Ishikawa (cell line): ENCODE measurements around the gene APOBEC3F.
"Not testable (repeated sequence)": the region's sequence is repeated elsewhere in the genome, so short reads cannot be mapped to it uniquely, and the experiment has no call there.

Source experiments
- CEBPB ChIP-seq: IDR thresholded peaks from 2 replicates; pipeline ENCODE4 v1.6.1; 2012
- CREB1 ChIP-seq: IDR thresholded peaks from 2 replicates; pipeline ENCODE4 v1.6.1; 2012; ENCODE audit warnings: low read depth
- EGR1 ChIP-seq: IDR thresholded peaks from 2 replicates; pipeline ENCODE4 v1.6.1; 2012
- EP300 ChIP-seq: IDR thresholded peaks from 2 replicates; pipeline ENCODE4 v1.6.1; 2012; ENCODE audit warnings: borderline replicate concordance
- FOXM1 ChIP-seq: IDR thresholded peaks from 2 replicates; pipeline ENCODE4 v1.6.1; 2012; ENCODE audit warnings: low read depth, borderline replicate concordance
- NFIC ChIP-seq: IDR thresholded peaks from 2 replicates; pipeline ENCODE4 v1.6.1; 2012
- RAD21 ChIP-seq: IDR thresholded peaks from 2 replicates; pipeline ENCODE4 v1.6.1; 2012; ENCODE audit warnings: low read depth
- TAF1 ChIP-seq: IDR thresholded peaks from 2 replicates; pipeline ENCODE4 v1.6.1; 2012; ENCODE audit warnings: low read depth, mild to moderate bottlenecking
- TCF12 ChIP-seq: IDR thresholded peaks from 2 replicates; pipeline ENCODE4 v1.6.1; 2012; ENCODE audit warnings: low read depth
- TEAD4 ChIP-seq: IDR thresholded peaks from 2 replicates; pipeline ENCODE4 v1.6.1; 2012
- YY1 ChIP-seq: IDR thresholded peaks from 2 replicates; pipeline ENCODE4 v1.6.1; 2012; ENCODE audit warnings: low read depth
- ZBTB7A ChIP-seq: IDR thresholded peaks from 2 replicates; pipeline ENCODE4 v1.6.1; 2012; ENCODE audit warnings: low read depth
- TF ChIP-seq, protein P1 (sequence below): IDR thresholded peaks from 2 replicates; pipeline ENCODE4 v1.6.1; 2012
- TF ChIP-seq, protein P2 (sequence below): IDR thresholded peaks from 2 replicates; pipeline ENCODE4 v1.6.1; 2012
- TF ChIP-seq, protein P3 (sequence below): IDR thresholded peaks from 2 replicates; pipeline ENCODE4 v1.6.1; 2012; ENCODE audit warnings: low read depth, mild to moderate bottlenecking

Gene APOBEC3F

DNA sequence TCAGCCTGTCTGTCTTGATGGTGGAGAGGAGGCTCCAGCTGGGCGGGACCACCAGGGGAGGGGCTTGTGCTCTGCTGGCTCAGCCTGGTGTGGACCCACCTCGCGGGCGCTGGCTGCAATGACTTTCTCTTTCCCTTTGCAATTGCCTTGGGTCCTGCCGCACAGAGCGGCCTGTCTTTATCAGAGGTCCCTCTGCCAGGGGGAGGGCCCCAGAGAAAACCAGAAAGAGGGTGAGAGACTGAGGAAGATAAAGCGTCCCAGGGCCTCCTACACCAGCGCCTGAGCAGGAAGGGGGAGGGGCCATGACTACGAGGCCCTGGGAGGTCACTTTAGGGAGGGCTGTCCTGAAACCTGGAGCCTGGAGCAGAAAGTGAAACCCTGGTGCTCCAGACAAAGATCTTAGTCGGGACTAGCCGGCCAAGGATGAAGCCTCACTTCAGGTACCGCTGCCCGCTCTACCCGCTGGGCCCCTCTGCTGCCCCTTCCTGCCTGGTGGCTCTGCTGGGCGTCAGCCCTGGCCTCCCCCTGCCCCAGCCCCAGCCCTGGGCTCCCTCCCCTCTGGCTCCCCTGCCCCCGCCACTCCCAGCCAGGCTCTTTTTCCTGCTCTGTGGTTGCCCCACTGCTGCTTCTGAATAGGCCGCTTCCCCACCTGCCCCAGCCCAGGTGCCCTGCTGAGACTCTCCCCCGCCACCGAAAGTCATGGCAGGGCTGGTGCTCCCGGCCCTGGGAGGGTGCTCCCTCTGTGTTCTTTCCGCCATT lies at the start of gene APOBEC3F:
APOBEC3F (plus strand) TSS at position 327 of the 759 bp plus-strand sequence; CDS start at position 424, 97 bp downstream.
- TF ChIP-seq EGR1, ZBTB7A, YY1: not testable (repeated sequence)

DNA sequence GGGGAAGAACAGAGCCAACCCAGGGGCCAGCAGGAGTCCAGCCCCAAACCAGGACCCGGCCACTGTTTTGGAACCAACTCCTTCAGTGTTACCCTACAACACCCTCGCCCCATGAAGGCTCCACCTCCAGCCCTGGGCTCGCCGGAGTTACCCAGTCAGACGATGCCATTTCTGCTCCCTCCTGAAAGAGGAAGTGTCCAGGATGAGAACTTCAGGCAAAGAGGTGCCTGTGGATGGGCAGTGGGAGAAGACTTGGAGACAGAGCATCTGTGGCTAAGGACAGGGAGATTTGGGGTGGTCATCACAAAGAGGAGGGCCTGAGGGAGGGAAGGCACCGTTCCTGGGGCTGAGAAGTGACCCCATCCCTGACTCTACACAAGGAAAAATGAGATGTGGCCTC lies 44.6 kb upstream of the APOBEC3F start:
- TF ChIP-seq TAF1 (no peak), TEAD4 (no peak), CEBPB (no peak), EP300 (no peak), RAD21 (no peak), TCF12 (no peak), CREB1 (no peak), EGR1 (no peak), FOXM1 (no peak)
- TF ChIP-seq, protein P1, sequence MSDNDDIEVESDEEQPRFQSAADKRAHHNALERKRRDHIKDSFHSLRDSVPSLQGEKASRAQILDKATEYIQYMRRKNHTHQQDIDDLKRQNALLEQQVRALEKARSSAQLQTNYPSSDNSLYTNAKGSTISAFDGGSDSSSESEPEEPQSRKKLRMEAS = no peak
- TF ChIP-seq, protein P2, sequence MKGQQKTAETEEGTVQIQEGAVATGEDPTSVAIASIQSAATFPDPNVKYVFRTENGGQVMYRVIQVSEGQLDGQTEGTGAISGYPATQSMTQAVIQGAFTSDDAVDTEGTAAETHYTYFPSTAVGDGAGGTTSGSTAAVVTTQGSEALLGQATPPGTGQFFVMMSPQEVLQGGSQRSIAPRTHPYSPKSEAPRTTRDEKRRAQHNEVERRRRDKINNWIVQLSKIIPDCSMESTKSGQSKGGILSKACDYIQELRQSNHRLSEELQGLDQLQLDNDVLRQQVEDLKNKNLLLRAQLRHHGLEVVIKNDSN = no peak
- TF ChIP-seq, protein P3, sequence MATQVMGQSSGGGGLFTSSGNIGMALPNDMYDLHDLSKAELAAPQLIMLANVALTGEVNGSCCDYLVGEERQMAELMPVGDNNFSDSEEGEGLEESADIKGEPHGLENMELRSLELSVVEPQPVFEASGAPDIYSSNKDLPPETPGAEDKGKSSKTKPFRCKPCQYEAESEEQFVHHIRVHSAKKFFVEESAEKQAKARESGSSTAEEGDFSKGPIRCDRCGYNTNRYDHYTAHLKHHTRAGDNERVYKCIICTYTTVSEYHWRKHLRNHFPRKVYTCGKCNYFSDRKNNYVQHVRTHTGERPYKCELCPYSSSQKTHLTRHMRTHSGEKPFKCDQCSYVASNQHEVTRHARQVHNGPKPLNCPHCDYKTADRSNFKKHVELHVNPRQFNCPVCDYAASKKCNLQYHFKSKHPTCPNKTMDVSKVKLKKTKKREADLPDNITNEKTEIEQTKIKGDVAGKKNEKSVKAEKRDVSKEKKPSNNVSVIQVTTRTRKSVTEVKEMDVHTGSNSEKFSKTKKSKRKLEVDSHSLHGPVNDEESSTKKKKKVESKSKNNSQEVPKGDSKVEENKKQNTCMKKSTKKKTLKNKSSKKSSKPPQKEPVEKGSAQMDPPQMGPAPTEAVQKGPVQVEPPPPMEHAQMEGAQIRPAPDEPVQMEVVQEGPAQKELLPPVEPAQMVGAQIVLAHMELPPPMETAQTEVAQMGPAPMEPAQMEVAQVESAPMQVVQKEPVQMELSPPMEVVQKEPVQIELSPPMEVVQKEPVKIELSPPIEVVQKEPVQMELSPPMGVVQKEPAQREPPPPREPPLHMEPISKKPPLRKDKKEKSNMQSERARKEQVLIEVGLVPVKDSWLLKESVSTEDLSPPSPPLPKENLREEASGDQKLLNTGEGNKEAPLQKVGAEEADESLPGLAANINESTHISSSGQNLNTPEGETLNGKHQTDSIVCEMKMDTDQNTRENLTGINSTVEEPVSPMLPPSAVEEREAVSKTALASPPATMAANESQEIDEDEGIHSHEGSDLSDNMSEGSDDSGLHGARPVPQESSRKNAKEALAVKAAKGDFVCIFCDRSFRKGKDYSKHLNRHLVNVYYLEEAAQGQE = no peak

DNA sequence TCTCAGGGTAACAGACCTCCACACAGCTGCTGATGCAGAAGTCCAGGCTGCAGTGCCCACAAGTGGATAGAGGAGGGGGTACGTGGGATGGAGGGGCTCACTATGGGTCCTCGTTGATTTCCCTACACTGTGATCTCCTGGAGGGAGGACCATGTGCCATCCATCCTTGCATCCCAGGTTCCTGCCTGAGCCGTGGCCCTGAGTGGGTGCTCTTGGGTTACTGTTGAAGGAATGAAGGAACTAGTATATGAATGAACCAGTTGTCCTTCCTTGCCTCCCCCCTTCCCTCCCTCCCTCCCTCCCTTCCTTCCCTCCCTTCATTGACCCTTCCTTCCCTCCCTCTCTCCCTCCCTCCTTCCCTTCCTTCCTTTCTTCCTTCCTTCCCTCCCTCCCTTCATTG lies 43.1 kb upstream of the APOBEC3F start:
- no peak for TF ChIP-seq FOXM1
- TF ChIP-seq NFIC = no peak
- TF ChIP-seq CREB1 = no peak
- TF ChIP-seq, protein P3 = no peak
- TF ChIP-seq RAD21 = no peak
- TF ChIP-seq YY1 = no peak
- no peak for TF ChIP-seq TAF1
- no peak for TF ChIP-seq EP300
- TF ChIP-seq, protein P1 = no peak
- no peak for TF ChIP-seq CEBPB
- TF ChIP-seq, protein P2 = no peak
- TF ChIP-seq TCF12 = no peak
- TF ChIP-seq EGR1 = no peak
- TF ChIP-seq ZBTB7A = no peak
- TF ChIP-seq TEAD4 = no peak

DNA sequence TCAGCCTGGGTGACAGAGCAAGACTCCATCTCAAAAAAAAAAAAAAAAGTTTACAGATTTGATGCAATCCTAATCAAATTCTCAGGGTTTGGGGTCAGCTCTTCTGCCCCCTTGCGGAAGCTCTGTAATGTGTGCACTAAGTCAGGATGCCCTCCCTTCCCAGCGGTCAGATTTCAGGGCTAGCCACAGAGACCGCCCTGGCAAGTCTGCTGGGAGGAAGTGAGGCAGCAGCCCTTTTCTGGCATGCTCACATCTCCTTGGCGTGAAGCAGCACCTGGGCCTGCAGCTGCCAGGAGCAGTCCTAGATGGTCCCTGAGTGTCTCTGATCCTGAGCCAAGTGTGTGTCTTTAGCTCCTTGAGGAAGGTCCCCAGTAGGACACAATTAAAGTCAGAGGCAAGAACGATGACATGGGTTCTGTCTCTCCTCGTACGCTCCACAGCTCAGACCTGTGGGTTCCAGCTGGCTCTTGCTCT lies 37.5 kb upstream of the APOBEC3F start:
- TF ChIP-seq, protein P1 = peak; percentile 31
- TF ChIP-seq TCF12 = 0 out of 2 replicates have a peak, but pooled peaks have one; percentile 35
- 0 out of 2 replicates have a peak, but pooled peaks have one; percentile 9 for TF ChIP-seq NFIC
- TF ChIP-seq, protein P2 = no peak
- peak; percentile 48; the same call in 1 of the 2 replicates for TF ChIP-seq CEBPB
- no peak for TF ChIP-seq ZBTB7A
- TF ChIP-seq EP300 = no peak
- TF ChIP-seq, protein P3 = no peak
- peak; percentile 33 for TF ChIP-seq TEAD4
- TF ChIP-seq FOXM1 = no peak
- TF ChIP-seq EGR1 = no peak
- no peak for TF ChIP-seq TAF1
- TF ChIP-seq RAD21 = peak; percentile 78
- no peak for TF ChIP-seq CREB1
